ENCODE results near the gene FAM161A.
"Not testable (repeated sequence)": the region's sequence is repeated elsewhere in the genome, so short reads cannot be mapped to it uniquely, and the experiment has no call there.

The FAM161A gene

GRCh38 chr2:61878761-61879160 lies 24.9 kb upstream of the FAM161A start:
- Histone ChIP-seq H3K27ac (ENCODE audit: low read depth, low read length) (no peak overlapping the region), H3K27me3 (ENCODE audit: control insufficient read depth in 5 of 5, insufficient read depth in 4 of 5, low read length in 5 of 5) (no peaks in the 10 kb centered on the region), H3K36me3 (ENCODE audit: control insufficient read depth in 5 of 5, insufficient read depth in 5 of 5, low read length in 5 of 5) (peaks cover 48 to 92% (median 73%) of the 10 kb centered on the region in 5 donors), H3K4me1 (ENCODE audit: control insufficient read depth in 5 of 5, insufficient read depth in 5 of 5, low read length in 5 of 5) (no peaks in the 10 kb centered on the region), H3K9me3 (ENCODE audit: control insufficient read depth in 5 of 5, low read length in 5 of 5) (no peaks in the 10 kb centered on the region), H3K9ac (ENCODE audit: low read length in 5 of 5) (no peak overlapping the region), H3K4me3 (ENCODE audit: low read depth in 1 of 5, low read length in 5 of 5) (no peak overlapping the region)

GRCh38 chr2:61877571-61878245 lies 23.8 kb upstream of the FAM161A start:
- Histone ChIP-seq H3K36me3 (ENCODE audit: control insufficient read depth in 5 of 5, insufficient read depth in 5 of 5, low read length in 5 of 5) (peaks cover 48 to 89% (median 67%) of the 10 kb centered on the region in 5 donors), H3K27ac (ENCODE audit: low read depth, low read length) (no peak overlapping the region), H3K9ac (ENCODE audit: low read length in 5 of 5) (no peak overlapping the region), H3K4me1 (ENCODE audit: control insufficient read depth in 5 of 5, insufficient read depth in 5 of 5, low read length in 5 of 5) (no peaks in the 10 kb centered on the region), H3K27me3 (ENCODE audit: control insufficient read depth in 5 of 5, insufficient read depth in 4 of 5, low read length in 5 of 5) (no peaks in the 10 kb centered on the region), H3K9me3 (ENCODE audit: control insufficient read depth in 5 of 5, low read length in 5 of 5) (no peaks in the 10 kb centered on the region), H3K4me3 (ENCODE audit: low read depth in 1 of 5, low read length in 5 of 5) (no peak overlapping the region)

GRCh38 chr2:61876400-61876799 lies 22.5 kb upstream of the FAM161A start:
- Histone ChIP-seq H3K9me3 (ENCODE audit: control insufficient read depth in 5 of 5, low read length in 5 of 5) (no peaks in the 10 kb centered on the region), H3K27me3 (ENCODE audit: control insufficient read depth in 5 of 5, insufficient read depth in 4 of 5, low read length in 5 of 5) (no peaks in the 10 kb centered on the region), H3K36me3 (ENCODE audit: control insufficient read depth in 5 of 5, insufficient read depth in 5 of 5, low read length in 5 of 5) (peaks cover 56 to 90% (median 72%) of the 10 kb centered on the region in 5 donors), H3K4me1 (ENCODE audit: control insufficient read depth in 5 of 5, insufficient read depth in 5 of 5, low read length in 5 of 5) (no peaks in the 10 kb centered on the region), H3K4me3 (ENCODE audit: low read depth in 1 of 5, low read length in 5 of 5) (no peak overlapping the region), H3K27ac (ENCODE audit: low read depth, low read length) (no peak overlapping the region), H3K9ac (ENCODE audit: low read length in 5 of 5) (no peak overlapping the region)

GRCh38 chr2:61866482-61867089 lies 12.7 kb upstream of the FAM161A start:
- not testable (repeated sequence) for H3K9ac ChIP-seq (ENCODE audit: low read length in 5 of 5)

GRCh38 chr2:61862085-61862484 lies 8.2 kb upstream of the FAM161A start:
- Histone ChIP-seq H3K27me3 (ENCODE audit: control insufficient read depth in 5 of 5, insufficient read depth in 4 of 5, low read length in 5 of 5) (no peaks in the 10 kb centered on the region), H3K4me1 (ENCODE audit: control insufficient read depth in 5 of 5, insufficient read depth in 5 of 5, low read length in 5 of 5) (no peaks in the 10 kb centered on the region), H3K36me3 (ENCODE audit: control insufficient read depth in 5 of 5, insufficient read depth in 5 of 5, low read length in 5 of 5) (peaks cover 6 to 28% (median 15%) of the 10 kb centered on the region in 5 donors), H3K27ac (ENCODE audit: low read depth, low read length) (no peak overlapping the region), H3K4me3 (ENCODE audit: low read depth in 1 of 5, low read length in 5 of 5) (no peak overlapping the region), H3K9ac (ENCODE audit: low read length in 5 of 5) (no peak overlapping the region), H3K9me3 (ENCODE audit: control insufficient read depth in 5 of 5, low read length in 5 of 5) (peaks cover 0 to 4% (median 0%) of the 10 kb centered on the region in 5 donors)

More at GRCh38 chr2:61866482-61867089, 12.7 kb upstream of the FAM161A start:
- H3K9me3 ChIP-seq (ENCODE audit: control insufficient read depth in 5 of 5, low read length in 5 of 5); H3K27me3 ChIP-seq (ENCODE audit: control insufficient read depth in 5 of 5, insufficient read depth in 4 of 5, low read length in 5 of 5); H3K4me1 ChIP-seq (ENCODE audit: control insufficient read depth in 5 of 5, insufficient read depth in 5 of 5, low read length in 5 of 5); H3K27ac ChIP-seq (ENCODE audit: low read depth, low read length); H3K4me3 ChIP-seq (ENCODE audit: low read depth in 1 of 5, low read length in 5 of 5): not testable (repeated sequence)
- H3K36me3 ChIP-seq (ENCODE audit: control insufficient read depth in 5 of 5, insufficient read depth in 5 of 5, low read length in 5 of 5) = peaks cover 25 to 70% (median 52%) of the 10 kb centered on the region in 5 donors

- Histone ChIP-seq H3K27me3 (ENCODE audit: control insufficient read depth in 5 of 5, insufficient read depth in 4 of 5, low read length in 5 of 5) (no peaks in the 10 kb centered on the region), H3K9ac (ENCODE audit: low read length in 5 of 5) (no peak overlapping the region), H3K36me3 (ENCODE audit: control insufficient read depth in 5 of 5, insufficient read depth in 5 of 5, low read length in 5 of 5) (no peaks in the 10 kb centered on the region), H3K4me1 (ENCODE audit: control insufficient read depth in 5 of 5, insufficient read depth in 5 of 5, low read length in 5 of 5) (peaks cover 2 to 26% (median 18%) of the 10 kb centered on the region in 5 donors), H3K4me3 (ENCODE audit: low read depth in 1 of 5, low read length in 5 of 5) (no peak overlapping the region), H3K9me3 (ENCODE audit: control insufficient read depth in 5 of 5, low read length in 5 of 5) (peaks cover 0 to 4% (median 0%) of the 10 kb centered on the region in 5 donors), H3K27ac (ENCODE audit: low read depth, low read length) (no peak overlapping the region)
Measured at GRCh38 chr2:61857224-61857623, 3.4 kb upstream of the FAM161A start.

GRCh38 chr2:61855318-61855613 lies 1.4 kb upstream of the FAM161A start:
- Histone ChIP-seq H3K27me3 (ENCODE audit: control insufficient read depth in 5 of 5, insufficient read depth in 4 of 5, low read length in 5 of 5) (no peaks in the 10 kb centered on the region), H3K4me3 (ENCODE audit: low read depth in 1 of 5, low read length in 5 of 5) (peak overlapping the region; percentile 93 to 99 (median 96)), H3K4me1 (ENCODE audit: control insufficient read depth in 5 of 5, insufficient read depth in 5 of 5, low read length in 5 of 5) (peaks cover 2 to 26% (median 18%) of the 10 kb centered on the region in 5 donors), H3K9me3 (ENCODE audit: control insufficient read depth in 5 of 5, low read length in 5 of 5) (no peaks in the 10 kb centered on the region), H3K27ac (ENCODE audit: low read depth, low read length) (no peak overlapping the region), H3K9ac (ENCODE audit: low read length in 5 of 5) (peak overlapping the region in 3 of 5 donors; percentile 26 to 84 (median 80)), H3K36me3 (ENCODE audit: control insufficient read depth in 5 of 5, insufficient read depth in 5 of 5, low read length in 5 of 5) (no peaks in the 10 kb centered on the region)

- Histone ChIP-seq H3K27me3 (ENCODE audit: control insufficient read depth in 5 of 5, insufficient read depth in 4 of 5, low read length in 5 of 5) (no peaks in the 10 kb centered on the region), H3K36me3 (ENCODE audit: control insufficient read depth in 5 of 5, insufficient read depth in 5 of 5, low read length in 5 of 5) (no peaks in the 10 kb centered on the region), H3K27ac (ENCODE audit: low read depth, low read length) (peak overlapping the region; percentile 60), H3K4me3 (ENCODE audit: low read depth in 1 of 5, low read length in 5 of 5) (peak overlapping the region; percentile 93 to 99 (median 96)), H3K9me3 (ENCODE audit: control insufficient read depth in 5 of 5, low read length in 5 of 5) (no peaks in the 10 kb centered on the region), H3K4me1 (ENCODE audit: control insufficient read depth in 5 of 5, insufficient read depth in 5 of 5, low read length in 5 of 5) (peaks cover 2 to 26% (median 18%) of the 10 kb centered on the region in 5 donors), H3K9ac (ENCODE audit: low read length in 5 of 5) (peak overlapping the region; percentile 26 to 87 (median 80))
Measured at GRCh38 chr2:61854564-61855317, 881 bp upstream of the FAM161A start.

GRCh38 chr2:61853086-61853846 lies 594 bp downstream of the FAM161A start:
- Histone ChIP-seq H3K36me3 (ENCODE audit: control insufficient read depth in 5 of 5, insufficient read depth in 5 of 5, low read length in 5 of 5) (no peaks in the 10 kb centered on the region), H3K9me3 (ENCODE audit: control insufficient read depth in 5 of 5, low read length in 5 of 5) (no peaks in the 10 kb centered on the region), H3K27ac (ENCODE audit: low read depth, low read length) (peak overlapping the region; percentile 60), H3K27me3 (ENCODE audit: control insufficient read depth in 5 of 5, insufficient read depth in 4 of 5, low read length in 5 of 5) (no peaks in the 10 kb centered on the region), H3K4me1 (ENCODE audit: control insufficient read depth in 5 of 5, insufficient read depth in 5 of 5, low read length in 5 of 5) (peaks cover 2 to 26% (median 18%) of the 10 kb centered on the region in 5 donors), H3K9ac (ENCODE audit: low read length in 5 of 5) (peak overlapping the region in 4 of 5 donors; percentile 63 to 84 (median 76)), H3K4me3 (ENCODE audit: low read depth in 1 of 5, low read length in 5 of 5) (peak overlapping the region; percentile 72 to 99 (median 95))

All from subcutaneous abdominal adipose tissue (tissue), 5 donors.